Breast epithelium (tissue), 4 donors: Measurements from ENCODE around the gene TRPV3. TPM values are rescaled to one million over a fixed set of nuclear protein-coding genes. Genes with fewer than 3 reads are reported as not detected.

ENCODE experiments used
- DNase-seq, 2 donors: peaks; one replicate each; pipeline ENCODE4 v3.0.0-alpha.2; 2019; ENCODE audit warnings: low spot score in 2 of 2
- H3K27ac ChIP-seq, 2 donors: fragments of 200-600 bp; sonication (generic) in 1 of 2; one replicate each; pipeline ENCODE4 v1.5.1; 2016 to 2019; ENCODE audit warnings: mild to moderate bottlenecking in 1 of 2
- H3K27me3 ChIP-seq, 2 donors: fragments of 200-600 bp; sonication (generic) in 1 of 2; one replicate each; pipeline versions ENCODE4 v1.5.1 to v1.6.0; 2017 to 2019; ENCODE audit warnings: control low read depth in 1 of 2, mild to moderate bottlenecking in 1 of 2
- H3K36me3 ChIP-seq: fragments of 200-600 bp; one replicate; pipeline ENCODE4 v1.5.1; 2019
- H3K4me1 ChIP-seq, 2 donors: fragments of 200-600 bp; sonication (generic); one replicate each; pipeline ENCODE4 v1.5.1; 2016 to 2019; ENCODE audit warnings: control low read depth in 1 of 2
- H3K4me3 ChIP-seq, 3 donors: fragments of 200-600 bp; sonication (generic); 1 replicate in 2 of 3; 2 replicates in 1 of 3; pipeline ENCODE4 v1.5.1; 2016 to 2019; ENCODE audit warnings: mild to moderate bottlenecking in 3 of 3, moderate library complexity in 2 of 3
- H3K9me3 ChIP-seq, 2 donors: fragments of 200-600 bp; sonication (generic) in 1 of 2; one replicate each; pipeline ENCODE4 v1.5.1; 2016 to 2019; ENCODE audit warnings: control low read depth in 1 of 2
- POLR2A ChIP-seq: fragments of 450-650 bp; IDR thresholded peaks from one replicate; pipeline ENCODE4 v1.6.1; 2016; ENCODE audit warnings: antibody characterized with exemption, mild to moderate bottlenecking, moderate library complexity
- POLR2AphosphoS5 ChIP-seq, 3 donors: sonication (generic); formaldehyde crosslinking; IDR thresholded peaks; one replicate each; pipeline ENCODE4 v1.6.1; 2017; ENCODE audit warnings: antibody characterized with exemption in 3 of 3
- intact Hi-C: fragments of 100-400 bp; cut with DNase I; formaldehyde crosslinking; loops from one replicate; pipeline ENCODE4 v1.15.1; 2023; ENCODE audit warnings: low total_unique reads
- total RNA-seq, 3 donors: library from RNA; depleted of rRNA; stranded (reverse); fragments of >200 nt; gene quantifications; one replicate each; pipeline ENCODE4 v1.1.0, GENCODE V29; 2016
- TF ChIP-seq, protein P1 (sequence below), 3 donors: fragments of 450-650 bp; IDR thresholded peaks; one replicate each; pipeline ENCODE4 v1.5.1; 2016 to 2017; ENCODE audit warnings: antibody characterized with exemption in 3 of 3, mild to moderate bottlenecking in 3 of 3, moderate library complexity in 3 of 3

The TRPV3 gene
- total RNA-seq, 3 donors from 2014 or later: 0.98 to 1.1 (median 1.0) TPM

DNA sequence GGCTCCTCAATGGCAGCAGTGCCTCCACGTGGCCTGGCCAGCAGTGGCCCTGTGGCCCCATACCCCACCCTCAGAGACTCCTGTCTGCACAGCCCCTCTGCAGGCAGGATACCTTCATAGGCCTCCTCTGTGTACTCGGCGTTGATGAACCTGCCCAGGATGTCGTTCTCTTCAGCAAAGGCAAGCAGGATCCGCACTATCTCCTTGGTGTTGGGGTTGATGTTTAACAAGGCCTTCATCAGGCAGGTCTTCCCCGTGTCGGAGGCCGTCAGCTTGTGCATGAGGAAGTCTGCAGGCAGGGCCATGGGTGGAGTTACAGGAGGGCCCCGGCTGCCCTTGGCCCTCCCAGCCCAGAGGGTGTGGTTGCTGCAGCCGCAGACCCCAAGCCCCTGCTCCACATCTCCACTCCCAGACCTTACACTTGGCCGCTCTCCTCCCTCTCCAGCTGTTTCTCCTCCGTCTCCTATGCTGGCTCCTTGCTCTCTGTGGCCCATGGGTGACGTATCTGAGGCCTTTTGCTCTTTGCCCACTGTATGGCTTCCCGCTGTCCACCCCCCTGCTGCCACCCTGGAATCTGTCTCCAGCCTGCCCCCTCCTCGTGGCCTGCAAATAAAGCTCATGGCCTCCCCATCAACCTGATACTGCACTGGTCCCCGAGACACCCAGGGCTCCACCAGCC is 15.1 kb downstream of the TRPV3 start:
- TF ChIP-seq POLR2A (no peak), POLR2AphosphoS5 (IDR thresholded peaks at IDR 0.05) (no peak)
- TF ChIP-seq, protein P1, sequence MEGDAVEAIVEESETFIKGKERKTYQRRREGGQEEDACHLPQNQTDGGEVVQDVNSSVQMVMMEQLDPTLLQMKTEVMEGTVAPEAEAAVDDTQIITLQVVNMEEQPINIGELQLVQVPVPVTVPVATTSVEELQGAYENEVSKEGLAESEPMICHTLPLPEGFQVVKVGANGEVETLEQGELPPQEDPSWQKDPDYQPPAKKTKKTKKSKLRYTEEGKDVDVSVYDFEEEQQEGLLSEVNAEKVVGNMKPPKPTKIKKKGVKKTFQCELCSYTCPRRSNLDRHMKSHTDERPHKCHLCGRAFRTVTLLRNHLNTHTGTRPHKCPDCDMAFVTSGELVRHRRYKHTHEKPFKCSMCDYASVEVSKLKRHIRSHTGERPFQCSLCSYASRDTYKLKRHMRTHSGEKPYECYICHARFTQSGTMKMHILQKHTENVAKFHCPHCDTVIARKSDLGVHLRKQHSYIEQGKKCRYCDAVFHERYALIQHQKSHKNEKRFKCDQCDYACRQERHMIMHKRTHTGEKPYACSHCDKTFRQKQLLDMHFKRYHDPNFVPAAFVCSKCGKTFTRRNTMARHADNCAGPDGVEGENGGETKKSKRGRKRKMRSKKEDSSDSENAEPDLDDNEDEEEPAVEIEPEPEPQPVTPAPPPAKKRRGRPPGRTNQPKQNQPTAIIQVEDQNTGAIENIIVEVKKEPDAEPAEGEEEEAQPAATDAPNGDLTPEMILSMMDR (IDR thresholded peaks at IDR 0.05): no peak

DNA sequence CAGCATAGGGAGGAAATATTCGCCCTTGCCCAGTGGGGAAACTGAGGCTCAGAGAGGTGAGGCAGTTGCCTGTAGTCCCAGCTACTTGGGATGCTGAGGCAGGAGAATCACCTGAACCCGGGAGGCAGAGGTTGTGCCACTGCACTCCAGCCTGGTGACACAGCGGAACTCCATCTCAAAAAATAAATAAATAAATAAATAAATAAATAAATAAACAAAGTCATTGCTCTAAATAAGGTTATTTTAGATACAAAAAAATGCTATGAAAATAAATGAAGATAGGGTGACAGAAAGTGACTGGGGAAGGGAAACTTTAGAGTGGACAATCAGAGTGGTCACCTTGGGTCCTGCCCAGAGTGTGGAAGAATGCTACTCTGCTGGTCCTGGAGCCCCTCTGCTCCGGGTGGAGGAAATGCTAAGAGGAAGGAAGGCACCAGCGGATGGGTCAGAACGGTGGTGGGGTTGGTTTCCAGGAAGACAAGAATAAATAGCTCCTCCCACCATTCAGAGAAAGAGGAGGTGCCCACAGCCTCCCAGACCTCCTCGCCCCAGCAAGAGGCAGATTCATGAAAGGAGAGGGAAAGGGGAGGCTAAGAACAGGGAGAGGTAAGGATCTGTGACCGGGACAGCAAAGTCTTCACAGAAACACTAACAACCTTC is 17.6 kb downstream of the TRPV3 start:
- TF ChIP-seq, protein P1 (IDR thresholded peaks at IDR 0.05): no peak
- TF ChIP-seq POLR2A: no peak
- TF ChIP-seq POLR2AphosphoS5 (IDR thresholded peaks at IDR 0.05): no peak
- no peaks in the 10 kb centered on the region for H3K36me3 ChIP-seq
- no peak overlapping the region for H3K4me3 ChIP-seq
- intact Hi-C loops: no loop called here
- no peaks in the 10 kb centered on the region for H3K4me1 ChIP-seq
- H3K27ac ChIP-seq: no peak overlapping the region
- no peaks in the 10 kb centered on the region for H3K9me3 ChIP-seq
- no peaks in the 10 kb centered on the region for H3K27me3 ChIP-seq
- no peak for DNase-seq

More for the DNA sequence above, 15.1 kb downstream of the TRPV3 start:
- Histone ChIP-seq H3K9me3 (no peaks in the 10 kb centered on the region), H3K36me3 (no peaks in the 10 kb centered on the region), H3K27me3 (no peaks in the 10 kb centered on the region), H3K4me3 (no peak overlapping the region), H3K27ac (no peak overlapping the region), H3K4me1 (no peaks in the 10 kb centered on the region)
- intact Hi-C loops: no loop called here
- no peak for DNase-seq

DNA sequence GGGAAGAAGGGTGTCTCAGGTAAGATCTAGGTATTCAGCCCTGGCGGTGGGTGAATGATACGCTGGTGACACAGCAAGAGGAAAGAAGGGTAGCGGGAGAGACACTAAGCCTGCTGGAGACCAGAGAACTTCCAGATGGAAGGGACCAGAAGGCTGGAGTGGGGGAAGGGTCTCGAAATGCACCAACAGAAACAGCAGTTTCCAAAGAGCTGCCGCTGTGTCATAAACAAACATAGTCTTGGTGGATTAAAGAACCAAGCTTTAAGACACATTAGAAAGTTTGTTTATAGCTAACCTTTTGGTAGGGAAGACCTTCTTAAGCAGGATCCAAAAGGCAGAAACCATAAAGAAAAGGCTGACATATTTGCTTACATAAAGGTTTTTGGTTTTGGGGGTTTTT is 20.9 kb downstream of the TRPV3 start:
- Histone ChIP-seq H3K27ac (no peak overlapping the region), H3K36me3 (no peaks in the 10 kb centered on the region), H3K27me3 (peaks cover 0 to 4% of the 10 kb centered on the region in 2 donors), H3K4me3 (no peak overlapping the region), H3K9me3 (no peaks in the 10 kb centered on the region), H3K4me1 (no peaks in the 10 kb centered on the region)
- no peak for DNase-seq
- intact Hi-C loops: no loop called here
- TF ChIP-seq POLR2A: no peak
- TF ChIP-seq POLR2AphosphoS5 (IDR thresholded peaks at IDR 0.05): no peak
- TF ChIP-seq, protein P1 (IDR thresholded peaks at IDR 0.05): no peak

DNA sequence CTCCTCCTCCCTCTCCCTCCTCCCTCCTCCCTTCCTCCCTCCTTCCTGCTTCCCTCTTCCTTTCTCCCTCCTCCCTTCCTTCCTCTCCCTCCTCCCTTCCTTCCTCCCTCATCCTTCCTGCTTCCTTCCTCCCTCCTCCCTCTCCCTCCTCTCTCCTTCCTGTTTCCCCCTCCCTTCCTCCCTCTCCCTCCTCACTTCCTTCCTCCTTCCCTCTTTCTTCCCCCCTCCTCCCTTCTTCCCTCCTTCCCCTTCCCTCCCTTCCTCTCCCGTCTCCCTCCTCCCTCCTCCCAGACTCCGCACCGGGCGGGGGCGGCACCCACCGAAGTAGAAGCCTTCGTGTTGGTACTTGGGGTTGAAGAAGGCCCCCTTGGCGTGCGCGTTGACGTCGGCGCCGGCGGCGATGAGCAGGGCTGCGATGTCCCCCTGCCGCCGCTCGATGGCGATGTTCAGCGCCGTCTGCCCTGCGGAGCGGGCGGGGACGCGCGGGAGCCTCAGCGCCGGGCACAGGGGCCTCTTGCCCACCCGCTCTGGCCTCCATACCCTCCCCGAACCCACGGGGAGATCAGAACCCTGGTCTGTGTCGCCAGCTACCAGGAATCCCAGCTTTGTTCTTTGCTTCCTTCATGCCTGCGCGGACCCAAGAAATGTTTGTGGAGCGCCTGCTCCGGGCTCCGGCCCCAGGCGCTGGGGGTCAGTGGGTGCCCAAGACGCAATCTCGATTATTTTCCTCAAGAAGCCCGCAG is 22.2 kb downstream of the TRPV3 start:
- Histone ChIP-seq H3K27ac (peak overlapping the region in 1 of 2 donors; percentile 55), H3K36me3 (no peaks in the 10 kb centered on the region), H3K4me1 (no peaks in the 10 kb centered on the region), H3K4me3 (peak overlapping the region; percentile 31 to 60 (median 44)), H3K27me3 (peaks cover 0 to 6% of the 10 kb centered on the region in 2 donors), H3K9me3 (no peaks in the 10 kb centered on the region)
- no peak for TF ChIP-seq POLR2AphosphoS5 (IDR thresholded peaks at IDR 0.05)
- TF ChIP-seq, protein P1 (IDR thresholded peaks at IDR 0.05): peak in 2 of 3 donors; percentile 26 to 42
- intact Hi-C loops: no loop called here
- no peak for DNase-seq

DNA sequence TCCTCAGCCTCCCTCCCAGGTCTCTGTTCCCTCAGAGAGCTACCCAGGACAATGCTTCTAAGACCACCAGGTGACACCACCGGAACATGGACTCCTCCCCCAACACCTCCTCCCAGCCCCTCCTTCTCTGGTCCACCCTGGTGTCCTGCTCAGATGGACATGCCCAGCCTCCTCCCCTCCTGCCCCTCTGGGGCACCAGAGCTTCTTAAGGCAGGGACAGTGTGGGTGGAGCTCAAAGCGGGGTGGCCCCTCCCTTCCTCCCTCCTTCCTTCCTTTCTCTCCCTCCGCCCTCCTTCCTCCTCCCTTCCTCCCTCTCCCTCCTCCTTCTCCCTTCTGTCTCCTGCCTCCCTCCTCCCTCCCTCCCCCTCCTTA is 22.7 kb downstream of the TRPV3 start:
- no peaks in the 10 kb centered on the region for H3K36me3 ChIP-seq
- DNase-seq: no peak
- H3K4me3 ChIP-seq: no peak overlapping the region
- no peaks in the 10 kb centered on the region for H3K9me3 ChIP-seq
- H3K27me3 ChIP-seq: peaks cover 0 to 6% of the 10 kb centered on the region in 2 donors
- no peaks in the 10 kb centered on the region for H3K4me1 ChIP-seq
- intact Hi-C loops: no loop called here
- no peak for TF ChIP-seq POLR2A
- TF ChIP-seq, protein P1 (IDR thresholded peaks at IDR 0.05): no peak
- no peak for TF ChIP-seq POLR2AphosphoS5 (IDR thresholded peaks at IDR 0.05)
- H3K27ac ChIP-seq: no peak overlapping the region
